WTC11 (cell line): ENCODE data around the gene LINC00305. TPM values are rescaled to one million over a fixed set of nuclear protein-coding genes. Genes with fewer than 3 reads are reported as not detected.

Source experiments
- ATAC-seq: fragments of 200-7000 bp; cut with Tn5 transposase; 2 replicates; pipeline ENCODE4 v1.10.0; 2021; ENCODE audit warnings: mild to moderate bottlenecking, moderate library complexity
- CTCF ChIA-PET: fragments of 300-600 bp; sonication (Branson Sonifier 250); formaldehyde crosslinking; loops from one replicate; lab custom pipeline; 2021; ENCODE audit warnings: antibody characterized with exemption; lab: Charles Lee
- POLR2A ChIA-PET: fragments of 350-600 bp; sonication (Branson Sonifier 250); formaldehyde crosslinking; loops from one replicate; lab custom pipeline; 2021; ENCODE audit warnings: antibody characterized with exemption; lab: Charles Lee
- DNase-seq: peaks from one replicate; pipeline ENCODE4 v3.0.0; 2021; ENCODE audit warnings: low spot score
- H3K27ac Mint-ChIP-seq: 2 replicates; pipeline ENCODE4 v1.8.0; 2021; ENCODE audit warnings: mixed read lengths
- H3K27me3 Mint-ChIP-seq: 2 replicates; pipeline ENCODE4 v1.8.0; 2021; ENCODE audit warnings: low read depth, mild to moderate bottlenecking, moderate library complexity, mixed read lengths
- H3K36me3 Mint-ChIP-seq: 2 replicates; pipeline ENCODE4 v1.8.0; 2021; ENCODE audit warnings: mixed read lengths
- H3K4me1 Mint-ChIP-seq: 2 replicates; pipeline ENCODE4 v1.8.0; 2022; ENCODE audit warnings: mixed read lengths
- H3K4me3 Mint-ChIP-seq: 2 replicates; pipeline ENCODE4 v1.8.0; 2021; ENCODE audit warnings: mild to moderate bottlenecking, moderate library complexity, mixed read lengths
- H3K9me3 Mint-ChIP-seq: 2 replicates; pipeline ENCODE4 v1.8.0; 2021; ENCODE audit warnings: mixed read lengths
- ARID4B ChIP-seq: sonication (generic); formaldehyde crosslinking; IDR thresholded peaks from 2 replicates; pipeline ENCODE4 v1.8.0; 2023; ENCODE audit warnings: missing genetic modification reagents, mild to moderate bottlenecking, borderline replicate concordance
- CREM ChIP-seq: sonication (generic); formaldehyde crosslinking; IDR thresholded peaks from 2 replicates; pipeline ENCODE4 v1.8.1; 2022; ENCODE audit warnings: mild to moderate bottlenecking, missing genetic modification reagents, moderate library complexity
- FOXJ3 ChIP-seq: sonication (generic); formaldehyde crosslinking; IDR thresholded peaks from 2 replicates; pipeline ENCODE4 v1.9.0; 2021; ENCODE audit warnings: missing genetic modification reagents, mild to moderate bottlenecking, borderline replicate concordance
- GTF2I ChIP-seq: fragments of 250-450 bp; sonication (Bioruptor Pico); conservative IDR thresholded peaks from 2 replicates; pipeline ENCODE4 v1.4.0; 2021; ENCODE audit warnings: mild to moderate bottlenecking
- IRF1 ChIP-seq: sonication (generic); formaldehyde crosslinking; IDR thresholded peaks from 2 replicates; pipeline ENCODE4 v1.8.0; 2023; ENCODE audit warnings: missing genetic modification reagents
- NR3C1 ChIP-seq: sonication (generic); formaldehyde crosslinking; conservative IDR thresholded peaks from 2 replicates; pipeline ENCODE4 v1.8.1; 2023; ENCODE audit warnings: low read depth, mild to moderate bottlenecking, missing genetic modification reagents
- RELA ChIP-seq: sonication (generic); formaldehyde crosslinking; IDR thresholded peaks from 2 replicates; pipeline ENCODE4 v1.8.1; 2022; ENCODE audit warnings: missing genetic modification reagents, mild to moderate bottlenecking, borderline replicate concordance
- SP1 ChIP-seq: sonication (generic); formaldehyde crosslinking; conservative IDR thresholded peaks from 2 replicates; pipeline ENCODE4 v1.8.1; 2022; ENCODE audit warnings: missing genetic modification reagents
- ZNF138 ChIP-seq: sonication (generic); formaldehyde crosslinking; conservative IDR thresholded peaks from 2 replicates; pipeline ENCODE4 v1.8.1; 2022; ENCODE audit warnings: mild to moderate bottlenecking, moderate library complexity, missing genetic modification reagents
- ZNF281 ChIP-seq: sonication (generic); formaldehyde crosslinking; IDR thresholded peaks from 2 replicates; pipeline ENCODE4 v1.8.0; 2023; ENCODE audit warnings: mild to moderate bottlenecking, missing genetic modification reagents
- ZNF396 ChIP-seq: fragments of 250-450 bp; sonication (Bioruptor Pico); IDR thresholded peaks from 2 replicates; pipeline ENCODE4 v1.8.0; 2021; ENCODE audit warnings: mild to moderate bottlenecking, moderate library complexity, borderline replicate concordance
- ZNF423 ChIP-seq: fragments of 250-450 bp; sonication (Bioruptor Pico); IDR thresholded peaks from 2 replicates; pipeline ENCODE4 v2.1.2; 2022; ENCODE audit warnings: mild to moderate bottlenecking, moderate library complexity
- total RNA-seq: library from RNA; stranded (reverse); gene quantifications from 3 replicates; pipeline ENCODE4 v1.2.3, GENCODE V29; 2021
- TF ChIP-seq, protein P1 (sequence below): fragments of 250-450 bp; sonication (Bioruptor Pico); IDR thresholded peaks from 2 replicates; pipeline ENCODE4 v1.9.0; 2021; ENCODE audit warnings: mild to moderate bottlenecking
- TF ChIP-seq, protein P2 (sequence below): sonication (generic); formaldehyde crosslinking; IDR thresholded peaks from 2 replicates; pipeline ENCODE4 v1.8.1; 2022; ENCODE audit warnings: low read depth, missing genetic modification reagents, borderline replicate concordance
- TF ChIP-seq, protein P3 (sequence below): fragments of 250-450 bp; sonication (Bioruptor Pico); IDR thresholded peaks from 2 replicates; pipeline ENCODE4 v1.9.0; 2021; ENCODE audit warnings: moderate library complexity, mild to moderate bottlenecking, inconsistent platforms, borderline replicate concordance

The LINC00305 gene
- total RNA-seq, 1 experiment from 2014 or later = not detected

DNA sequence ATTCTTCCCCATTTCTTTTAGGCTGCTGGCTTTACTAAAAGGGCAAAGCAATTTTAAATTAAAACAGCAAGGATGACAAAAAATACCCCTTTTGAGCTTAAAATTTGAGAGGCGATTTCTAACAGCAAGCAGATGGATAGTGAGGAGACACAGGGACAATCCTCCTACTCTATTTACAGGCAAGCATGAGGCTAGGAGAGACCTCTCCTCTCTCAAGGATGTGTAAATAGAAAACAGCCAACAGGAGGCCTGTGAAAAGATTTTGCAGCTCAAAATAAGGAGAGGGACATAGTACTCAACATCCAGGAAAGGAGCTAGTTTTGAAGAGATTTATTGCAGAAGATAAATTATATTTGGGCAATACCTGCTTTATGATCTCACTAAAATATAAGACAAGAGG is 53.8 kb downstream of the LINC00305 start:
- DNase-seq = no peak

DNA sequence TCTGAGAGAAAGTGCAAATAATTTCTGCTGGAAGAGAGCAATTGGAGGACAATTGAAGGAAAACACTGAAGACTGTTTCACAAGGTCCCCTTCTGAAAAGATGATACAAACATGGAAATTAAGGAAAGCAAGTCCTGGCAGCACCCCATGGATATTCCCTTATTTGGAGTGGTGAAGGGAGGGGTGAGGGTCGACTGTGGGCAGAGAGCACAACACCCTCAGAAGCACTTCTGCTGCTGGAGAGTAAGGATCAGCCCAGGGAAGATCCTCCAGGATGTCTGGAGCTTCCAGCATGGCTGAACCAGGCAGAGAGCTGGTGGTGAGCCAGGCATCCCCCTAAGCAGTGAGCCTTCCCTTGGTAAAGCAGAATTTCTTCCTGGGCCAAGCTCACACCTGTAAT is 54.7 kb downstream of the LINC00305 start:
- DNase-seq (no peak), ATAC-seq (peak; percentile 74)
- CTCF ChIA-PET = interaction anchor here (1.3 kb wide), 1 partner anchor 237 kb away, joined by 4 read pairs; no protein-coding TSS in a partner anchor
- TF ChIP-seq, protein P1, sequence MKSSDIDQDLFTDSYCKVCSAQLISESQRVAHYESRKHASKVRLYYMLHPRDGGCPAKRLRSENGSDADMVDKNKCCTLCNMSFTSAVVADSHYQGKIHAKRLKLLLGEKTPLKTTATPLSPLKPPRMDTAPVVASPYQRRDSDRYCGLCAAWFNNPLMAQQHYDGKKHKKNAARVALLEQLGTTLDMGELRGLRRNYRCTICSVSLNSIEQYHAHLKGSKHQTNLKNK (CRISPR knock-in tag) = no peak
- TF ChIP-seq, protein P2, sequence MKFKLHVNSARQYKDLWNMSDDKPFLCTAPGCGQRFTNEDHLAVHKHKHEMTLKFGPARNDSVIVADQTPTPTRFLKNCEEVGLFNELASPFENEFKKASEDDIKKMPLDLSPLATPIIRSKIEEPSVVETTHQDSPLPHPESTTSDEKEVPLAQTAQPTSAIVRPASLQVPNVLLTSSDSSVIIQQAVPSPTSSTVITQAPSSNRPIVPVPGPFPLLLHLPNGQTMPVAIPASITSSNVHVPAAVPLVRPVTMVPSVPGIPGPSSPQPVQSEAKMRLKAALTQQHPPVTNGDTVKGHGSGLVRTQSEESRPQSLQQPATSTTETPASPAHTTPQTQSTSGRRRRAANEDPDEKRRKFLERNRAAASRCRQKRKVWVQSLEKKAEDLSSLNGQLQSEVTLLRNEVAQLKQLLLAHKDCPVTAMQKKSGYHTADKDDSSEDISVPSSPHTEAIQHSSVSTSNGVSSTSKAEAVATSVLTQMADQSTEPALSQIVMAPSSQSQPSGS (CRISPR knock-in tag) = no peak
- TF ChIP-seq FOXJ3 (CRISPR knock-in tag) = no peak
- TF ChIP-seq ZNF281 (CRISPR knock-in tag) = no peak
- TF ChIP-seq GTF2I = no peak
- TF ChIP-seq, protein P3, sequence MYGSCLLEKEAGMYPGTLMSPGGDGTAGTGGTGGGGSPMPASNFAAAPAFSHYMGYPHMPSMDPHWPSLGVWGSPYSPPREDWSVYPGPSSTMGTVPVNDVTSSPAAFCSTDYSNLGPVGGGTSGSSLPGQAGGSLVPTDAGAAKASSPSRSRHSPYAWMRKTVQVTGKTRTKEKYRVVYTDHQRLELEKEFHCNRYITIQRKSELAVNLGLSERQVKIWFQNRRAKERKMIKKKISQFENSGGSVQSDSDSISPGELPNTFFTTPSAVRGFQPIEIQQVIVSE (CRISPR knock-in tag) = no peak
- no peak for TF ChIP-seq ZNF396 (CRISPR knock-in tag)
- TF ChIP-seq ZNF423 (CRISPR knock-in tag) = no peak
- Mint-ChIP-seq H3K4me3 (no peak overlapping the region), H3K4me1 (peaks cover 13% of the 10 kb centered on the region), H3K27ac (no peak overlapping the region), H3K36me3 (no peaks in the 10 kb centered on the region; the same call in 1 of the 2 replicates), H3K27me3 (no peaks in the 10 kb centered on the region), H3K9me3 (peaks cover 10% of the 10 kb centered on the region)
- POLR2A ChIA-PET = interaction anchor here (1.4 kb wide), 1 partner anchor 56 kb away, joined by 3 read pairs; no protein-coding TSS in a partner anchor

More for the DNA sequence above, 53.8 kb downstream of the LINC00305 start:
- ChIA-PET CTCF (interaction anchor here (0.5 to 1.3 kb wide), 4 partner anchors 57 to 236 kb away, joined by 3 to 6 read pairs (median 4); no protein-coding TSS in a partner anchor), POLR2A (interaction anchor here (1.4 kb wide), 1 partner anchor 57 kb away, joined by 3 read pairs; no protein-coding TSS in a partner anchor)
- ATAC-seq = peak; percentile 62; the same call in 1 of the 2 replicates
- Mint-ChIP-seq H3K4me3 (no peak overlapping the region), H3K36me3 (no peaks in the 10 kb centered on the region), H3K27ac (no peak overlapping the region), H3K9me3 (peaks cover 3% of the 10 kb centered on the region; the same call in 1 of the 2 replicates), H3K27me3 (no peaks in the 10 kb centered on the region), H3K4me1 (peaks cover 13% of the 10 kb centered on the region)
- TF ChIP-seq ARID4B (CRISPR knock-in tag) (no peak), NR3C1 (CRISPR knock-in tag) (no peak)

- ATAC-seq (no peak), DNase-seq (no peak)
- H3K4me1 Mint-ChIP-seq = peaks cover 13% of the 10 kb centered on the region
- H3K27ac Mint-ChIP-seq = no peak overlapping the region
- H3K9me3 Mint-ChIP-seq = peaks cover 25% of the 10 kb centered on the region
- H3K36me3 Mint-ChIP-seq = peaks cover 7% of the 10 kb centered on the region
- CTCF ChIA-PET = no interaction called here
- no peaks in the 10 kb centered on the region for H3K27me3 Mint-ChIP-seq
- no peak overlapping the region for H3K4me3 Mint-ChIP-seq
- POLR2A ChIA-PET = no interaction called here
- TF ChIP-seq NR3C1 (CRISPR knock-in tag) (no peak), ARID4B (CRISPR knock-in tag) (no peak), CREM (CRISPR knock-in tag) (no peak), IRF1 (CRISPR knock-in tag) (no peak), ZNF138 (CRISPR knock-in tag) (no peak), SP1 (CRISPR knock-in tag) (no peak), RELA (CRISPR knock-in tag) (no peak)
Observed at GRCh38 chr18:64091526-64091925, 57.4 kb downstream of the LINC00305 start.
